Endothelial cell of umbilical vein (primary cell): ENCODE measurements around the gene ENTR1. TPM values are rescaled to one million over a fixed set of nuclear protein-coding genes. Genes with fewer than 3 reads are reported as not detected.

Source experiments
- BruUV-seq: library from RNA; stranded (reverse); fragments of 400-500 nt; replicated peaks from 2 replicates; lab custom pipeline; 2021; lab: Mats Ljungman, UMichigan
- CTCF ChIA-PET: fragments of 300-600, 350-600 bp; sonication (Branson Sonifier 250); formaldehyde crosslinking; loops from one replicate; lab custom pipeline; 2021; ENCODE audit warnings: antibody characterized with exemption, inconsistent platforms; lab: Charles Lee
- POLR2A ChIA-PET: fragments of 300-600, 350-600 bp; sonication (Branson Sonifier 250); formaldehyde crosslinking; loops from one replicate; lab custom pipeline; 2021; ENCODE audit warnings: antibody characterized with exemption, inconsistent platforms; lab: Charles Lee
- DNase-seq: peaks from one replicate; pipeline ENCODE4 v3.0.0-alpha.2; 2011; ENCODE audit warnings: low read depth, low spot score
- FAIRE-seq: peaks from 2 replicates; lab custom pipeline; 2011; peaks lifted over from hg19 to GRCh38; lab: Jason Lieb, UNC
- H2AFZ ChIP-seq: 2 replicates; pipeline ENCODE4 v1.6.0; 2012; ENCODE audit warnings: low read depth, low read length, control low read depth, inconsistent platforms
- H3K27ac ChIP-seq: 2 replicates; pipeline ENCODE4 v1.5.1; 2011; ENCODE audit warnings: low read depth, mild to moderate bottlenecking, control low read depth, low read length, moderate library complexity; ENCODE audit not compliant: insufficient read depth
- H3K27me3 ChIP-seq, 2 experiments: 2 replicates each; pipeline versions ENCODE4 v1.6.0 to v1.6.1; 2011; ENCODE audit warnings: low read length in 2 of 2, mixed read lengths in 1 of 2; ENCODE audit not compliant: control insufficient read depth in 2 of 2, insufficient read depth in 2 of 2
- H3K36me3 ChIP-seq, 2 experiments: 2 replicates in 1 of 2; 3 replicates in 1 of 2; pipeline ENCODE4 v1.5.1; 2011; ENCODE audit warnings: low read length in 2 of 2, mild to moderate bottlenecking in 1 of 2, moderate library complexity in 1 of 2; ENCODE audit not compliant: control insufficient read depth in 2 of 2, insufficient read depth in 2 of 2; ENCODE audit errors: extremely low read depth in 1 of 2
- H3K4me1 ChIP-seq: 3 replicates; pipeline ENCODE4 v1.5.1; 2011; ENCODE audit warnings: mild to moderate bottlenecking, low read length; ENCODE audit not compliant: control insufficient read depth, insufficient read depth; ENCODE audit errors: extremely low read depth
- H3K4me2 ChIP-seq: 2 replicates; pipeline ENCODE4 v1.6.1; 2011; ENCODE audit warnings: low read length, control low read depth, mixed read lengths; ENCODE audit not compliant: insufficient read depth
- H3K4me3 ChIP-seq, 3 experiments: fragments of 200-600 bp in 1 of 3; sonication (generic), shearing (Covaris generic) in 1 of 3; replicated peaks in 1 of 3; 2 replicates each; pipeline ENCODE4 v1.5.1; 2011 to 2016; ENCODE audit warnings: control low read depth in 3 of 3, low read length in 3 of 3, mild to moderate bottlenecking in 2 of 3, inconsistent platforms in 1 of 3, low read depth in 1 of 3, moderate library complexity in 1 of 3; ENCODE audit not compliant: insufficient read depth in 1 of 3
- H3K79me2 ChIP-seq: 2 replicates; pipeline ENCODE4 v1.6.0; 2012; ENCODE audit warnings: low read length, inconsistent platforms; ENCODE audit not compliant: control insufficient read depth, insufficient read depth
- H3K9ac ChIP-seq: replicated peaks from 2 replicates; pipeline ENCODE3; 2011; ENCODE audit warnings: low read length, control low read depth; ENCODE audit not compliant: insufficient read depth; ENCODE audit errors: extremely low read depth
- H3K9me1 ChIP-seq: replicated peaks from 3 replicates; pipeline ENCODE4 v1.6.0; 2011; ENCODE audit warnings: mild to moderate bottlenecking, low read length; ENCODE audit not compliant: control insufficient read depth, insufficient read depth; ENCODE audit errors: extremely low read depth
- H3K9me3 ChIP-seq: replicated peaks from 2 replicates; pipeline ENCODE4 v1.5.1; 2012; ENCODE audit warnings: low read length, inconsistent platforms; ENCODE audit not compliant: control insufficient read depth, insufficient read depth
- H4K20me1 ChIP-seq: replicated peaks from 2 replicates; pipeline ENCODE3; 2011; ENCODE audit warnings: mild to moderate bottlenecking, low read length; ENCODE audit not compliant: control insufficient read depth, insufficient read depth; ENCODE audit errors: extremely low read depth
- EZH2 ChIP-seq: IDR thresholded peaks from 2 replicates; pipeline ENCODE4 v1.6.1; 2012; ENCODE audit warnings: borderline replicate concordance, low read depth, mild to moderate bottlenecking, moderate library complexity, low read length, inconsistent platforms; ENCODE audit not compliant: severe bottlenecking
- FOS ChIP-seq: IDR thresholded peaks from 2 replicates; pipeline ENCODE4 v1.6.1; 2011; ENCODE audit warnings: mild to moderate bottlenecking, low read length, moderate library complexity, borderline replicate concordance; ENCODE audit not compliant: insufficient read depth
- GATA2 ChIP-seq: IDR thresholded peaks from 2 replicates; pipeline ENCODE4 v1.7.0; 2011; ENCODE audit warnings: low read depth, mild to moderate bottlenecking, moderate library complexity, mixed read lengths, low read length; ENCODE audit not compliant: insufficient read length, insufficient read depth
- JUN ChIP-seq: IDR thresholded peaks from 2 replicates; pipeline ENCODE4 v1.6.1; 2011; ENCODE audit warnings: borderline replicate concordance, low read depth; ENCODE audit not compliant: insufficient read length, insufficient read depth
- MYC ChIP-seq: IDR thresholded peaks from one replicate; pipeline ENCODE4 v1.6.1; 2011; ENCODE audit warnings: mild to moderate bottlenecking, low read depth, low read length
- POLR2A ChIP-seq: IDR thresholded peaks from 2 replicates; pipeline ENCODE4 v1.6.1; 2012; ENCODE audit warnings: low read depth, mild to moderate bottlenecking, control low read depth, low read length
- POLR2AphosphoS5 ChIP-seq: IDR thresholded peaks from 2 replicates; pipeline ENCODE4 v1.6.1; 2012; ENCODE audit warnings: low read depth, mild to moderate bottlenecking, control low read depth, low read length, moderate library complexity; ENCODE audit not compliant: insufficient read depth
- dilution Hi-C: fragments of 300-500 bp; cut with MboI; formaldehyde crosslinking; loops from one replicate; pipeline ENCODE4 v1.15.0; 2019; ENCODE audit warnings: low sequenced_read_pairs; ENCODE audit not compliant: extremely low pct_ligation_motif_present
- intact Hi-C: fragments of 100-400 bp; cut with micrococcal nuclease; formaldehyde crosslinking; loops from one replicate; pipeline ENCODE4 v1.10.0; 2022
- polyA plus RNA-seq, 4 experiments: library from polyadenylated mRNA; depleted of rRNA in 3 of 4; stranded (reverse) in 3 of 4; unstranded in 1 of 4; fragments of >200 nt; gene quantifications; 2 replicates each; pipeline versions ENCODE4 v1.2.1 to v1.2.3, GENCODE V29; 2011 to 2012; ENCODE audit warnings: missing spikeins in 1 of 4
- total RNA-seq: library from RNA; stranded (reverse); gene quantifications from 2 replicates; pipeline ENCODE4 v1.2.3, GENCODE V29; 2021
- TF ChIP-seq, protein P1 (sequence below): IDR thresholded peaks from 2 replicates; pipeline ENCODE4 v1.6.1; 2011; ENCODE audit not compliant: insufficient read depth, insufficient read length
- TF ChIP-seq, protein P2 (sequence below), 2 donors: IDR thresholded peaks; 1 replicate in 1 of 2; 2 replicates in 1 of 2; pipeline ENCODE4 v1.5.1; 2011; ENCODE audit warnings: low read length in 2 of 2, mild to moderate bottlenecking in 2 of 2, moderate library complexity in 2 of 2, control low read depth in 1 of 2, inconsistent platforms in 1 of 2, low read depth in 1 of 2; ENCODE audit not compliant: insufficient read depth in 1 of 2; ENCODE audit errors: extremely low read depth in 1 of 2

ENTR1 gene
- total and polyA plus RNA-seq, 2 donors (not counting 3 experiments of a cell fraction or from before 2014, with no cell fraction given): 36.0 to 61.6 TPM

DNA sequence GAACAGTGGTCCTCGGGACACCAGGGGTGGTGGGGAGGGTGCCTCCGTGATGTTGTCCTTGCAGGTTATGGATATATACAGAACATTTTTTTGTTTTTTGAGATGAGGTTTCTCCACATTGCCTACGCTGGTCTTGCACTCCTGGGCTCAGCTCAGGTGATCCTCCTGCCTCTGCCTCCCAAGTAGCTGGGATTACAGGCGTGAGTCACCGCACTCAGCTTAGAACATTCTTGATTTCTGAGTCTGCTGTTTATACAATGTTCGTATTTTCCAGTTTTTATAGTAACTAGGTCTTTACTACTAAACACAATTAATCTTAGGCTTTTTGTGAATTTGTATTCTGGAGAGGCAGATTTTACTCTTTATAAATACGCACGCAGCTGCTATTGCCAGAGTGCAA, 6.0 kb upstream of the ENTR1 start:
- ChIA-PET CTCF (no interaction called here), POLR2A (no interaction called here)
- FAIRE-seq: no peak
- DNase-seq: no peak
- Histone ChIP-seq H4K20me1 (no peaks in the 10 kb centered on the region), H3K27me3 (no peaks in the 10 kb centered on the region), H3K9me1 (no peaks in the 10 kb centered on the region), H3K4me1 (peaks cover 6% of the 10 kb centered on the region), H3K36me3 (peaks cover 22 to 58% of the 10 kb centered on the region in 2 experiments), H3K79me2 (peaks cover 19% of the 10 kb centered on the region), H3K4me2 (no peak overlapping the region), H3K4me3 (no peak overlapping the region), H3K9me3 (no peaks in the 10 kb centered on the region), H3K27ac (no peak overlapping the region), H2AFZ (no peak overlapping the region), H3K9ac (no peak overlapping the region)
- TF ChIP-seq POLR2AphosphoS5 (no peak), JUN (no peak)
- TF ChIP-seq, protein P1, sequence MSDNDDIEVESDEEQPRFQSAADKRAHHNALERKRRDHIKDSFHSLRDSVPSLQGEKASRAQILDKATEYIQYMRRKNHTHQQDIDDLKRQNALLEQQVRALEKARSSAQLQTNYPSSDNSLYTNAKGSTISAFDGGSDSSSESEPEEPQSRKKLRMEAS: no peak
- TF ChIP-seq, protein P2, sequence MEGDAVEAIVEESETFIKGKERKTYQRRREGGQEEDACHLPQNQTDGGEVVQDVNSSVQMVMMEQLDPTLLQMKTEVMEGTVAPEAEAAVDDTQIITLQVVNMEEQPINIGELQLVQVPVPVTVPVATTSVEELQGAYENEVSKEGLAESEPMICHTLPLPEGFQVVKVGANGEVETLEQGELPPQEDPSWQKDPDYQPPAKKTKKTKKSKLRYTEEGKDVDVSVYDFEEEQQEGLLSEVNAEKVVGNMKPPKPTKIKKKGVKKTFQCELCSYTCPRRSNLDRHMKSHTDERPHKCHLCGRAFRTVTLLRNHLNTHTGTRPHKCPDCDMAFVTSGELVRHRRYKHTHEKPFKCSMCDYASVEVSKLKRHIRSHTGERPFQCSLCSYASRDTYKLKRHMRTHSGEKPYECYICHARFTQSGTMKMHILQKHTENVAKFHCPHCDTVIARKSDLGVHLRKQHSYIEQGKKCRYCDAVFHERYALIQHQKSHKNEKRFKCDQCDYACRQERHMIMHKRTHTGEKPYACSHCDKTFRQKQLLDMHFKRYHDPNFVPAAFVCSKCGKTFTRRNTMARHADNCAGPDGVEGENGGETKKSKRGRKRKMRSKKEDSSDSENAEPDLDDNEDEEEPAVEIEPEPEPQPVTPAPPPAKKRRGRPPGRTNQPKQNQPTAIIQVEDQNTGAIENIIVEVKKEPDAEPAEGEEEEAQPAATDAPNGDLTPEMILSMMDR (IDR thresholded peaks at IDR 0.05; ENCODE audit: extremely low read depth in 1 of 2, insufficient read depth in 1 of 2, low read depth in 1 of 2, low read length in 2 of 2): no peak
- dilution Hi-C loops: no loop called here
- BruUV-seq: no TSS peak
- intact Hi-C loops: no loop called here

DNA sequence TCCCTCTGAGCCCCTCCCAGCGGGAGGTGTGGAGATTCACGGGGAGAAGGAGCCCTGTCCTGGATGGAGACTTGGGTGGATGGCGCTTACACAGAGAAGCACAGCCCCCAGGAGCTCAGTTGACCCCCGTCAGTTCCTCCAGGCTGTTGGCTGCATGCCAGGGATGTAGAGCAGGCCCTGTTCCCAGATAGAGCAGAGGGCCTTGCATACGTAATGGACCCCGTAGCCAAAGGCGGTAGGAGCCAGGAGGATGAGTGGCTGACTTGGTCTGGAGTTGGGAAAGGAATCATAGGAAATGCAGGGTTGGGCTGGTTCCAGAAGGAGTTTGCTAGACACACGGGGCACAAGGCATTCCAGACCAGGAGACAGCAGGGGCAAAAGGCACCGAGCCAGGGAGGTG, 2.5 kb upstream of the ENTR1 start:
- FAIRE-seq (no peak), DNase-seq (no peak)
- no TSS peak for BruUV-seq
- peaks cover 20% of the 10 kb centered on the region for H3K4me1 ChIP-seq
- no peaks in the 10 kb centered on the region for H4K20me1 ChIP-seq
- H3K36me3 ChIP-seq: peaks cover 14 to 40% of the 10 kb centered on the region in 2 experiments
- peaks cover 43% of the 10 kb centered on the region for H3K79me2 ChIP-seq
- no peak overlapping the region for H3K4me2 ChIP-seq
- dilution Hi-C loops: no loop called here
- no peak overlapping the region for H2AFZ ChIP-seq
- no peaks in the 10 kb centered on the region for H3K27me3 ChIP-seq
- no peaks in the 10 kb centered on the region for H3K9me3 ChIP-seq
- no peak overlapping the region for H3K4me3 ChIP-seq
- H3K9me1 ChIP-seq: no peaks in the 10 kb centered on the region
- TF ChIP-seq, protein P2 (IDR thresholded peaks at IDR 0.05; ENCODE audit: extremely low read depth in 1 of 2, insufficient read depth in 1 of 2, low read depth in 1 of 2, low read length in 2 of 2): no peak
- no peak for TF ChIP-seq GATA2
- no peak for TF ChIP-seq JUN
- TF ChIP-seq FOS: no peak
- TF ChIP-seq, protein P1: no peak
- TF ChIP-seq POLR2A: no peak
- no peak for TF ChIP-seq EZH2
- no peak for TF ChIP-seq POLR2AphosphoS5
- TF ChIP-seq MYC: no peak
- ChIA-PET POLR2A (interaction anchor here (0.6 kb wide), 1 partner anchor 45 kb away, joined by 3 read pairs; no protein-coding TSS in a partner anchor), CTCF (no interaction called here)
- no peak overlapping the region for H3K27ac ChIP-seq
- intact Hi-C loops: no loop called here
- H3K9ac ChIP-seq: no peak overlapping the region
